A673 (cell line): Measurements from ENCODE around the gene LIMK1.

Source experiments
- EZH2 ChIP-seq: fragments of 200-600 bp; sonication (generic); IDR thresholded peaks from 2 replicates; pipeline ENCODE4 v1.6.1; 2017; ENCODE audit warnings: borderline replicate concordance, low read depth, mild to moderate bottlenecking, mixed read lengths, antibody characterized with exemption, low read length; ENCODE audit not compliant: poor library complexity, severe bottlenecking
- TF ChIP-seq, protein P1 (sequence below): fragments of 300-800, 200-600 bp; sonication (generic); conservative IDR thresholded peaks from 2 replicates; pipeline ENCODE4 v1.5.1; 2017; ENCODE audit warnings: low read depth, mild to moderate bottlenecking, antibody characterized with exemption, low read length, moderate library complexity, mixed read lengths

DNA sequence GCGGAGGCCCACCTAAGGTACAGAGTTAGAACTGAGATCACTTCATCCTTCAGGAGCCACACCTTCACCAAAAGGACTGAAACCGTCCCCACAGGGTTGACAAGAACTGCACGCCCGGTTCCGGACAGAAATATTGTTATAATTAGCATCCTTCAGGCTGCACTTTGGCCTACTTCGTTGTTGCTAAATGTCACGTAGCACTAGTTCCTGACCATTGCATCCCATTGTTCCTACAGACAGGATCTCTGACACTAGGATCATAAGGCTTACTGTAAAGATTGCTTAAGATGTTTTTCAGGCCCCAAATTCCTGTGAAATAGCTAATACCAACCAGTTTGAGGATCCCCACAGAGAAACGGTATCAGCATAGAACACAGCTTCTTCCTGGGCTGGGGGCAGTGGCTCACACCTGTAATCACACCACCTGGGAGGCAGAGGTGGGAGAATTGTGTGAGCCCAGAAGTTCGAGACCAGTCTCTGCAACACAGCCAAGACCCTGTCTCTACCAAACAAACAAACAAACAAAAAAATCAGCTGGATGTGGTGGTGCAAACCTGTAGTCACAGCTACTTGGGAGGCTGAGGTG lies 72.3 kb downstream of the LIMK1 start:
- TF ChIP-seq, protein P1, sequence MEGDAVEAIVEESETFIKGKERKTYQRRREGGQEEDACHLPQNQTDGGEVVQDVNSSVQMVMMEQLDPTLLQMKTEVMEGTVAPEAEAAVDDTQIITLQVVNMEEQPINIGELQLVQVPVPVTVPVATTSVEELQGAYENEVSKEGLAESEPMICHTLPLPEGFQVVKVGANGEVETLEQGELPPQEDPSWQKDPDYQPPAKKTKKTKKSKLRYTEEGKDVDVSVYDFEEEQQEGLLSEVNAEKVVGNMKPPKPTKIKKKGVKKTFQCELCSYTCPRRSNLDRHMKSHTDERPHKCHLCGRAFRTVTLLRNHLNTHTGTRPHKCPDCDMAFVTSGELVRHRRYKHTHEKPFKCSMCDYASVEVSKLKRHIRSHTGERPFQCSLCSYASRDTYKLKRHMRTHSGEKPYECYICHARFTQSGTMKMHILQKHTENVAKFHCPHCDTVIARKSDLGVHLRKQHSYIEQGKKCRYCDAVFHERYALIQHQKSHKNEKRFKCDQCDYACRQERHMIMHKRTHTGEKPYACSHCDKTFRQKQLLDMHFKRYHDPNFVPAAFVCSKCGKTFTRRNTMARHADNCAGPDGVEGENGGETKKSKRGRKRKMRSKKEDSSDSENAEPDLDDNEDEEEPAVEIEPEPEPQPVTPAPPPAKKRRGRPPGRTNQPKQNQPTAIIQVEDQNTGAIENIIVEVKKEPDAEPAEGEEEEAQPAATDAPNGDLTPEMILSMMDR: no peak
- no peak for TF ChIP-seq EZH2
